ENCODE results near the gene ATP4B. TPM values are rescaled to one million over a fixed set of nuclear protein-coding genes. Genes with fewer than 3 reads are reported as not detected.

The ATP4B gene
- total RNA-seq (2014; rRNA removed): not detected in 2 replicates
- Bru-seq, nascent RNA: not detected
- BruChase-seq, experiment 1, labeled RNA remaining after a 6-hour chase: not detected
- not detected for BruChase-seq, experiment 2, labeled RNA remaining after a 2-hour chase
- long read RNA-seq: 0 reads

DNA sequence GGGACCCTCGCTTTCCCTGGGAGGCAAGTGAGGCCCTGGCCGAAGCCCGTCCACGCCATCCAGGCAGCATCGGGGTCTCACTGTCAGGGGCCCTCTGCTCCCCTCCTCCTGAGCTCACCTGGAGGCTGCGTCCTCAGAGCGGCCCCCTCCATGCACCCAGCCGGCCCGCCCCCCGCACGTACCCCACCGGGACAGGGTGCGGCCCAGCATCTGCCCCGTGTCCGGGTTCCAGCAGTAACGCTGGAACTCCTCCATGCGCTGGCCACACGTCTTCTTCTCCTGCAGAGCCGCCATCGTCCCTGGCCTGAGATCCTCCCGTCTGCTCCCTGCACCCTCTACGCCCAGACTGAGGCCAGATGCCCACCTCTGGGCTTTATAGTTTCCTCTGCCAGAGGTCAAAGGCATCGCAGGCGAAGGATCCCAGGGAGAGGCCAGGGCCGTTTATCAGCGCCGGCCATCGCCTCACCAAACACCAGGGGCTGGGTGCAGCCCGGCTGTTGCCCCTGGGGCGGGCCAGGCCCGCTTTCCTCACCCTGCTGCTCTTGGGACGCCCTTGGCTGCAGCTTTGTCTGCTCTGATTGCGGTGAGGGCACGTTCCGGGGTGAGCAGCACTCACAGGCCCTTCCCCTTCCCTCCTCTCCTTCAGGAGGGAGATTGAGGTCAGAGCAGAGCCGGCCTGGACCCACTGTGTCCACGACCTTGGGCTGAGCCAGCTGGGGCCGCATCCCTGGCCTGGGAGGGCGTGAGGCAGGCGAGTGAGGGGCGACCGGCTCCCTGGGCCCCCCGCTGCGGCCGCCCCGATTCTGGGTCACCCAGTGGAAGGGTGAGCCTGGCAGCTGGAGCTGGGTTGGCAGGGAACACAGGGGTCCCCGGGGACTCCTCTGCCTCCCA is at the start of gene ATP4B:
Gene ATP4B (minus strand): TSS at position 348 of the 891 bp plus-strand sequence. CDS start 54 bp downstream, at position 294.
- H3K9ac ChIP-seq (ENCODE audit: low read length): no peak within 1 kb of the TSS
- H3K4me3 ChIP-seq (ENCODE audit: low read length): no peak within 1 kb of the TSS

DNA sequence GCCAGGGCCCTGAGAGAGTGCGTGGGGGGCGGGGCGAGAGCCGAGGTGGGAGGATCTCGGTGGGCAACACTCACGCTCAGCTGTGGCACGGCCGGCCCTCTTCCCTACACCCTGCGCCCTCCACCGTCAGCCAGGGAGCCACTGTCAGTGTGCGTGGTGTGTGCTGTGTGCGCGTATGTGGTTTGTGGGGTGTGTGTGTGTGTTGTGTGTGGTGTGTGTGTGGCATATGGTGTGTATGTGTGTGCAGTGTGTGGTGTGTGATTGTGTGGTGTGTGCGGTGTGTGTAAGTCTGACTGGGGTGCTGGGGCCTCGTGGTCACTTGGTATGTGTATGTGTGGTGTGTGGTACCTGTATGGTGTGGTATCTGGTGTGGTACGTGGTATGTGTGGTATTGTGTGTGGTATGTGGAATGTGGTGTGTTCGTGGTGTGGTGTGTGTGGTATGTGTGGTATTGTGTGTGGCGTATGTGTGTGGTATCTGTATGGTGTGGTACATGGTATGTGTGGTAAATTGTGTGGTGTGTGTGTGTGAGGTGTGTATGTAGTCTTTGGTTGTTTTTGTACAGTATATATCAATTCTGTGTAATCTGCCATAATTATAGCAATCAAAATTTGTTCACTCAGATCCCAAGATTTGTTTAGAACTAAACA is 14.1 kb upstream of the ATP4B start:
- intact Hi-C loops (cut with micrococcal nuclease): no loop called here
- Histone ChIP-seq H3K27me3 (ENCODE audit: low read length) (no peaks in the 10 kb centered on the region), H3K4me1 (ENCODE audit: insufficient read depth, low read length) (no peaks in the 10 kb centered on the region), H3K9me3 (ENCODE audit: low read length) (no peaks in the 10 kb centered on the region), H2AFZ (ENCODE audit: low read length) (no peak overlapping the region), H3F3A (ENCODE audit: low read length, unreplicated experiment) (no peaks in the 10 kb centered on the region), H3K9me2 (replicated peaks; ENCODE audit: low read length) (no peaks in the 10 kb centered on the region), H3K27ac (ENCODE audit: low read length) (no peak overlapping the region), H3K4me3 (ENCODE audit: low read length) (no peak overlapping the region), H3K79me2 (ENCODE audit: low read length) (no peaks in the 10 kb centered on the region), H3K9ac (ENCODE audit: low read length) (no peak overlapping the region), H3K4me2 (ENCODE audit: low read length) (no peak overlapping the region), H4K20me1 (ENCODE audit: low read length) (no peaks in the 10 kb centered on the region), H3K36me3 (ENCODE audit: low read depth, low read length) (no peaks in the 10 kb centered on the region)
- no peak for ATAC-seq
- ChIA-PET CTCF (no interaction called here), POLR2A (ENCODE audit: unreplicated experiment) (no interaction called here)
- TF ChIP-seq EZH2phosphoT487 (IDR thresholded peaks at IDR 0.05; ENCODE audit: borderline replicate concordance, low read length): no peak
- no peak for TF ChIP-seq CTCF (conservative IDR thresholded peaks at IDR 0.05; ENCODE audit: low read depth, low read length)
- no peak for TF ChIP-seq EZH2 (IDR thresholded peaks at IDR 0.05; ENCODE audit: low read length, unreplicated experiment)
- DNase-seq: no peak
- BruUV-seq (replicated peaks): no TSS peak

More for the DNA sequence above, at the start of gene ATP4B:
- TF ChIP-seq CTCF (conservative IDR thresholded peaks at IDR 0.05; ENCODE audit: low read depth, low read length) (no peak), EZH2phosphoT487 (IDR thresholded peaks at IDR 0.05; ENCODE audit: borderline replicate concordance, low read length) (no peak), EZH2 (IDR thresholded peaks at IDR 0.05; ENCODE audit: low read length, unreplicated experiment) (no peak)
- DNase-seq: no peak
- no peak for ATAC-seq
- Histone ChIP-seq H3K4me2 (ENCODE audit: low read length) (no peak within 1 kb of the TSS), H3K27ac (ENCODE audit: low read length) (no peak within 1 kb of the TSS), H3K9me2 (replicated peaks; ENCODE audit: low read length) (no peaks in the 10 kb centered on the region), H3K27me3 (ENCODE audit: low read length) (no peaks in the 10 kb centered on the region), H3F3A (ENCODE audit: low read length, unreplicated experiment) (no peaks in the 10 kb centered on the region), H4K20me1 (ENCODE audit: low read length) (no peaks in the 10 kb centered on the region), H2AFZ (ENCODE audit: low read length) (no peak within 1 kb of the TSS), H3K79me2 (ENCODE audit: low read length) (no peaks in the 10 kb centered on the region), H3K36me3 (ENCODE audit: low read depth, low read length) (no peaks in the 10 kb centered on the region), H3K9me3 (ENCODE audit: low read length) (no peaks in the 10 kb centered on the region), H3K4me1 (ENCODE audit: insufficient read depth, low read length) (0 out of 2 replicates have a peak, but pooled peaks cover 7% of the 10 kb centered on the region)
- ChIA-PET CTCF (no interaction called here), POLR2A (ENCODE audit: unreplicated experiment) (no interaction called here)
- no TSS peak for BruUV-seq (replicated peaks)
- intact Hi-C loops (cut with micrococcal nuclease): no loop called here
